ENCODE results near the gene DNAJC5. TPM values are rescaled to one million over a fixed set of nuclear protein-coding genes. Genes with fewer than 3 reads are reported as not detected.
A peak's percentile ranks its signal among the peaks of the same experiment; 100 is the strongest.

DNAJC5 gene
- total and polyA plus RNA-seq, 2 donors: 23.3 to 26.1 TPM

GRCh38 chr20:63944078-63944941 is 49.4 kb downstream of the DNAJC5 start:
- Histone ChIP-seq H3K4me1 (ENCODE audit: control insufficient read depth in 2 of 2, insufficient read depth in 2 of 2, low read length in 2 of 2) (peaks cover 16 to 33% of the 10 kb centered on the region in 2 donors), H3K27ac (ENCODE audit: low read depth in 1 of 2, low read length in 1 of 2) (no peak overlapping the region), H3K4me3 (ENCODE audit: low read length in 2 of 2) (no peak overlapping the region), H3K27me3 (ENCODE audit: control insufficient read depth in 2 of 2, insufficient read depth in 1 of 2, low read length in 1 of 2) (no peaks in the 10 kb centered on the region), H3K36me3 (ENCODE audit: control insufficient read depth in 2 of 2, insufficient read depth in 2 of 2, low read length in 1 of 2) (peaks cover 48 to 54% of the 10 kb centered on the region in 2 donors), H3K9me3 (ENCODE audit: control insufficient read depth in 2 of 2, insufficient read depth in 1 of 2, low read length in 1 of 2) (peaks cover 0 to 15% of the 10 kb centered on the region in 2 donors)
- 97% methylated on average over 35 of the region's 35 CpGs for WGBS
- no peak for DNase-seq (ENCODE audit: low read depth in 6 of 9, low spot score in 9 of 9)

- 97% methylated on average over 17 of the region's 17 CpGs for WGBS
- Histone ChIP-seq H3K4me1 (ENCODE audit: control insufficient read depth in 2 of 2, insufficient read depth in 2 of 2, low read length in 2 of 2) (peaks cover 21 to 41% of the 10 kb centered on the region in 2 donors), H3K36me3 (ENCODE audit: control insufficient read depth in 2 of 2, insufficient read depth in 2 of 2, low read length in 1 of 2) (peaks cover 43 to 48% of the 10 kb centered on the region in 2 donors), H3K4me3 (ENCODE audit: low read length in 2 of 2) (no peak overlapping the region), H3K27ac (ENCODE audit: low read depth in 1 of 2, low read length in 1 of 2) (no peak overlapping the region), H3K9me3 (ENCODE audit: control insufficient read depth in 2 of 2, insufficient read depth in 1 of 2, low read length in 1 of 2) (peaks cover 0 to 15% of the 10 kb centered on the region in 2 donors), H3K27me3 (ENCODE audit: control insufficient read depth in 2 of 2, insufficient read depth in 1 of 2, low read length in 1 of 2) (no peaks in the 10 kb centered on the region)
- DNase-seq (ENCODE audit: low read depth in 6 of 9, low spot score in 9 of 9): no peak
Measured at GRCh38 chr20:63945031-63945658, 50.2 kb downstream of the DNAJC5 start.

GRCh38 chr20:63945921-63946920 is 51.3 kb downstream of the DNAJC5 start:
- Histone ChIP-seq H3K4me1 (ENCODE audit: control insufficient read depth in 2 of 2, insufficient read depth in 2 of 2, low read length in 2 of 2) (peaks cover 21 to 43% of the 10 kb centered on the region in 2 donors), H3K4me3 (ENCODE audit: low read length in 2 of 2) (no peak overlapping the region), H3K36me3 (ENCODE audit: control insufficient read depth in 2 of 2, insufficient read depth in 2 of 2, low read length in 1 of 2) (peaks cover 34 to 37% of the 10 kb centered on the region in 2 donors), H3K27ac (ENCODE audit: low read depth in 1 of 2, low read length in 1 of 2) (no peak overlapping the region), H3K9me3 (ENCODE audit: control insufficient read depth in 2 of 2, insufficient read depth in 1 of 2, low read length in 1 of 2) (peaks cover 0 to 11% of the 10 kb centered on the region in 2 donors), H3K27me3 (ENCODE audit: control insufficient read depth in 2 of 2, insufficient read depth in 1 of 2, low read length in 1 of 2) (no peaks in the 10 kb centered on the region)
- WGBS: 98% methylated on average over 39 of the region's 39 CpGs
- no peak for DNase-seq (ENCODE audit: low read depth in 6 of 9, low spot score in 9 of 9)

GRCh38 chr20:63946986-63947637 is 52.2 kb downstream of the DNAJC5 start:
- peak overlapping the region in 1 of 2 donors; percentile 19 for H3K27ac ChIP-seq (ENCODE audit: low read depth in 1 of 2, low read length in 1 of 2)
- H3K36me3 ChIP-seq (ENCODE audit: control insufficient read depth in 2 of 2, insufficient read depth in 2 of 2, low read length in 1 of 2): peaks cover 35 to 41% of the 10 kb centered on the region in 2 donors
- 89% methylated on average over 15 of the region's 15 CpGs for WGBS
- H3K4me1 ChIP-seq (ENCODE audit: control insufficient read depth in 2 of 2, insufficient read depth in 2 of 2, low read length in 2 of 2): peaks cover 21 to 36% of the 10 kb centered on the region in 2 donors
- H3K9me3 ChIP-seq (ENCODE audit: control insufficient read depth in 2 of 2, insufficient read depth in 1 of 2, low read length in 1 of 2): peaks cover 0 to 6% of the 10 kb centered on the region in 2 donors
- no peak overlapping the region for H3K4me3 ChIP-seq (ENCODE audit: low read length in 2 of 2)
- no peaks in the 10 kb centered on the region for H3K27me3 ChIP-seq (ENCODE audit: control insufficient read depth in 2 of 2, insufficient read depth in 1 of 2, low read length in 1 of 2)
- no peak for DNase-seq (ENCODE audit: low read depth in 6 of 9, low spot score in 9 of 9)

GRCh38 chr20:63947638-63948456 is 52.9 kb downstream of the DNAJC5 start:
- no peaks in the 10 kb centered on the region for H3K27me3 ChIP-seq (ENCODE audit: control insufficient read depth in 2 of 2, insufficient read depth in 1 of 2, low read length in 1 of 2)
- H3K4me1 ChIP-seq (ENCODE audit: control insufficient read depth in 2 of 2, insufficient read depth in 2 of 2, low read length in 2 of 2): peaks cover 17 to 32% of the 10 kb centered on the region in 2 donors
- H3K4me3 ChIP-seq (ENCODE audit: low read length in 2 of 2): no peak overlapping the region
- H3K9me3 ChIP-seq (ENCODE audit: control insufficient read depth in 2 of 2, insufficient read depth in 1 of 2, low read length in 1 of 2): peaks cover 0 to 6% of the 10 kb centered on the region in 2 donors
- peak overlapping the region in 1 of 2 donors; percentile 12 for H3K27ac ChIP-seq (ENCODE audit: low read depth in 1 of 2, low read length in 1 of 2)
- DNase-seq (ENCODE audit: low read depth in 6 of 9, low spot score in 9 of 9): peak in 1 of 9 donors; percentile 50
- H3K36me3 ChIP-seq (ENCODE audit: control insufficient read depth in 2 of 2, insufficient read depth in 2 of 2, low read length in 1 of 2): peaks cover 36 to 44% of the 10 kb centered on the region in 2 donors
- 38% methylated on average over 27 of the region's 27 CpGs for WGBS

GRCh38 chr20:63950701-63951397 is 55.9 kb downstream of the DNAJC5 start:
- no peak for DNase-seq (ENCODE audit: low read depth in 6 of 9, low spot score in 9 of 9)
- H3K36me3 ChIP-seq (ENCODE audit: control insufficient read depth in 2 of 2, insufficient read depth in 2 of 2, low read length in 1 of 2): peaks cover 7 to 14% of the 10 kb centered on the region in 2 donors
- H3K4me3 ChIP-seq (ENCODE audit: low read length in 2 of 2): no peak overlapping the region
- peaks cover 28 to 50% of the 10 kb centered on the region in 2 donors for H3K4me1 ChIP-seq (ENCODE audit: control insufficient read depth in 2 of 2, insufficient read depth in 2 of 2, low read length in 2 of 2)
- no peaks in the 10 kb centered on the region for H3K27me3 ChIP-seq (ENCODE audit: control insufficient read depth in 2 of 2, insufficient read depth in 1 of 2, low read length in 1 of 2)
- whole genome bisulfite sequencing: 97% methylated on average over 20 of the region's 20 CpGs
- H3K27ac ChIP-seq (ENCODE audit: low read depth in 1 of 2, low read length in 1 of 2): no peak overlapping the region
- peaks cover 0 to 6% of the 10 kb centered on the region in 2 donors for H3K9me3 ChIP-seq (ENCODE audit: control insufficient read depth in 2 of 2, insufficient read depth in 1 of 2, low read length in 1 of 2)

GRCh38 chr20:63951398-63952209 is 56.7 kb downstream of the DNAJC5 start:
- H3K27ac ChIP-seq (ENCODE audit: low read depth in 1 of 2, low read length in 1 of 2): no peak overlapping the region
- no peak for DNase-seq (ENCODE audit: low read depth in 6 of 9, low spot score in 9 of 9)
- peaks cover 29 to 51% of the 10 kb centered on the region in 2 donors for H3K4me1 ChIP-seq (ENCODE audit: control insufficient read depth in 2 of 2, insufficient read depth in 2 of 2, low read length in 2 of 2)
- 94% methylated on average over 17 of the region's 17 CpGs for WGBS
- H3K27me3 ChIP-seq (ENCODE audit: control insufficient read depth in 2 of 2, insufficient read depth in 1 of 2, low read length in 1 of 2): no peaks in the 10 kb centered on the region
- H3K36me3 ChIP-seq (ENCODE audit: control insufficient read depth in 2 of 2, insufficient read depth in 2 of 2, low read length in 1 of 2): peaks cover 5 to 8% of the 10 kb centered on the region in 2 donors
- no peak overlapping the region for H3K4me3 ChIP-seq (ENCODE audit: low read length in 2 of 2)
- peaks cover 0 to 6% of the 10 kb centered on the region in 2 donors for H3K9me3 ChIP-seq (ENCODE audit: control insufficient read depth in 2 of 2, insufficient read depth in 1 of 2, low read length in 1 of 2)

All from thymus (tissue), 11 donors.